HG02938 (cell line): ENCODE data around the gene MAGI1.

ENCODE experiments used
- ATAC-seq: cut with Tn5 transposase; IDR thresholded peaks from one replicate; pipeline ENCODE4 v1.9.1; 2021; ENCODE audit warnings: mild to moderate bottlenecking, moderate library complexity; ENCODE audit not compliant: unreplicated experiment

MAGI1 gene

DNA sequence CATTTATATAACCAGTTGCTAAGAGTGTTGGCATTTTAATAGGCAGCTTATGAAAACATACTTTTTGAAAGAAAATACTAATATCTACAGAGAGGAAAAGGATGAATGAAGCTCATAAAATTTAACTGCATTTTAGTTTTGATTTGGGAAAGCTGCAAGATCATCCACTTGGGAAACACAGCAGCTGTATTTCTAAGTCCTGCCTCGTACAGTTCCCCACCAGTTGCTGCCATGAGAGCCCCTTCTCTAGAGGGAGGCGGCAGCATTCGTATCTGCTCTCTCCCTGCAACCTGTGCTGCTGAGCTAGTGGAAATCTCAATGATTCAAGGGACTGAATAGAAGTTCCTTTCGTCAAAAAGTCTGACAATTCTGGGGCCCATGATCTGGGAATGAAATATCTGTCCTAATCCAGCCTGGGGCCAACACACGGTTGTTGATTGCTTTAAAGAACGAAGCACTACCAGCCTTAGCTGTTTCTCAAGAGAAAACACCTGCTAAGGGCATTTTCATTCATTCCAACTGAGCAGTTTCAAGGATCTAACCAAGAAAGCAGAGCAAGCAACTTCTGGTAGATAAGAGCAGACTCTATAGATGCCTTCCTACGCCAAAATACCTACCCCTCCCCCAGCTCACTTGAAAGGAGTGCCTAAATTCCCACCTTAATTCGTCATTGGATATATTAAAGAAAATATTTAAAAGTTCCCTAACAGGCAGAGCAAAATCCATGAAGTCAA lies 223.7 kb downstream of the MAGI1 start:
- no peak for ATAC-seq

DNA sequence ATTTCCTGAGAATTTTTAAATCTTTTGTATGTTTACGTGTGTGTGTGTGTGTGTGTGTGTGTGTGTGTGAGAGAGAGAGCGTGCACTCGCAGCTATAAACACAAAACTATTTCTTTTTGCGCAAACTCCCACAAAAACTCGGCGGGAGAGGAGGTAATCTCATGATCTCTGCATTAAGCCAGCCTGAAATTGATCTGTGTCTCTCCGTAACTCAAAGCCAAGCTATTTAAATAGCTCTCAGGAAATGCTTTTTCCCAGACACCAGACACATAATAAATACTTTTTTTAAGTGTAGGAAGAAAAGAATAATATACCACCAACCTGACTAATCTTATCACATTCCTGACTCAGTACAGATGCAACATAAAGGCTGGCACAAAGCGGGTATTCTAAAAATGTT lies 226.8 kb downstream of the MAGI1 start:
- ATAC-seq, result no peak

DNA sequence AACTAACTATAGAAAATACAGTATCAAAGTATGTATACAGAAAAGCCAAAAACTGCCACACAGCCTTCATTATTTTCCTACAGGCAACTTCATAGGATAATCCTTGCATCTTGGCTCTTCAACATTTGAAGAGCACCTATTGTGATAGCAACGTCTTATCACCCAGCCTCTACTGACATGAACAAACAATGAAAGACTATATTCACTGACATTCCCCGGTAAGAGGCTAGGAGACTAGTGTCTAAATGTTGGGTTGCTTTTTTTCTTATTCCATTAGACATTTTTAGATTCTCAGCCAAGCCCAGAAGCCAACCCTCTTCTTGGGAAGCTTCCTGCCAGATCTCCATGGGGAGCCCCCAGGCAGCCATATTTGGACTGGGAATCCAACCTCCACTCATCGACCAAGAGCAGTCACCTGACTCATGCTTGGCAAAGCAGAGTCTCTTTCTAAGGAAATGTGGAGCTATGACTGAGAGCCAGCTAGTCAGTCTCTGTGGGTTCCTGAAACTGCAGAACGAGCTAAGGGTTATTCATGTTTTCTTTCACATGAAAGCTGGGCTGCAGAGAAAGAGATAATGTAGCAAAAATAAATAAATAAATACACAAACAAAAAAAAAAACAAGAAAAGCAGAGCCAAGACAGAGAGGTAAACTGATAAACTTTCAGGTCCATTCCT lies 227.5 kb downstream of the MAGI1 start:
- no peak for ATAC-seq

DNA sequence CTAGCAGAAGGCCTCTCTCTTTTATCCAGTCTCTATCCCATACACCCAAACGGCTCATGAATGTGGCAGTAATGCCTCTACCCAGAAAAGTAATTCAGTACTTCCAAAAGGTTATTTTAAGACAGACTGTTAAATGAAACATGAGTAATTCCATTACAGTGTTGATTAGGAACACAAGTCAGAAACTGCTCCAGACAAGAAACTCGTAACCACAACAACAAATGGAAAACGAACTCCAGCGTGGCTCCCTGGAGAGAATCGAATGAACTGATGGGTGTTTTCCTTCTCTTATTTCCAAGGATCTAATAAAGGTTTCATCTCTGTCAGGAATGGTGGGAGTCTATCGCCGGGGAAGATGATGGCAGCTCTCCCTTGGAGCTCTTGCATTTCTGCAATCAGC lies 228.4 kb downstream of the MAGI1 start:
- ATAC-seq, result no peak

DNA sequence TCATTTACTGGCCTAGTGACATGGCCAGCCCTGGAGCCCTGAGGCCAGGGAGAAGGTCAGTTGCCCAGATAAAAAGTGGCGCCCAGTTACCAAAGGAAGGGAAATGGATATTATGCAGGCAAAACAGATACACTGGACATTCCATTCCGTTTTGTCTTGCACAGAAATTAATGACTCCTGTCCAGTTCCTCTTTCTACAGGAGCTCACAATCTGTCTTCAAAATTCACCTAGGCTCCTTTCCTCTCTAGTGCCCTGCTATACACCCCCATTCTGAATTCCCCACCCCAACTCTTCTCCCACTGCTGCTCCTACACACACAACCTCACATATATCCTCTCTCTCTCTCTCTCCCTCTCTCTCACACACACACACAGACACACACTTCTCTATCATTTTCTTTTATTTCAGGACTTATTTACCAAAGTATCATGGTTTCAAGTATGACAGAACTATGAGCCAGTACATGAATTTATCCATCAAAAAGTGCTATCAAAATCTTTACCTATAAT lies 229.0 kb downstream of the MAGI1 start:
- no peak for ATAC-seq

DNA sequence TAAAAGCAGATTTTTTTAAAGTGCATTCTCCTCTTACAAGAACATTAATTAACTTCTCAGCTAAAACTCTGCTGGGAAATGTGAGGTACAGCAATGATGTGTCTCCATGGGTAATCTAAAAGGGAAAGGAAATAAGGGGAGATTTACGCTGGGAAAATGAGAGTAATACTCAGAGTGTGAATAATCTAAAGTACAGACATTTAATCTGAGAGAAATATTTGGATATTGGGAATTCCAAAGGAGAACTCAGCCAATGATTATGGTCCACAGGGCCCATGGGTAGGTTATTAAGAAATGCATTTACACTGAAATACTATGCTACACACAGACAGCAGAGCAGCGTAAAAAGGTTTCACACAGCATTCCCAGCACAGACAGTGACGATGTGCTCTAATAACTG lies 229.9 kb downstream of the MAGI1 start:
- no peak for ATAC-seq

DNA sequence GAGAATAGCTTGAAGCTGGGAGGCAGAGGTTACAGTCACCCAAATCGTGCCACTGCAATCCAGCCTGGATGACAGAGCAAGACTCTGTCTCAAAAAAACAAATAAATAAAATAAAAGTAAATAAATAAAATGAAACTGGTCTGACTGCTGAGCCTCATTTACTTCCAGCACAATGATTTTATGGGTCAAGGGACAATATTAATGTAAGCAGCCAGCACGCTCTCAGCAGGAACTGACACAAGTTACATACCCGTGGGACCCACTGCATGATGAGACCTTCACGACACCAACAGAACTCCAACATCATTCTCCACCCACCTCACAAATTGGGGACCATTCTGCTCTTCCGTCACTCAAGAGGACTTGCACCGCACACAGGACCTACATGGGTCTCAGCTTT lies 230.3 kb downstream of the MAGI1 start:
- ATAC-seq, result no peak

DNA sequence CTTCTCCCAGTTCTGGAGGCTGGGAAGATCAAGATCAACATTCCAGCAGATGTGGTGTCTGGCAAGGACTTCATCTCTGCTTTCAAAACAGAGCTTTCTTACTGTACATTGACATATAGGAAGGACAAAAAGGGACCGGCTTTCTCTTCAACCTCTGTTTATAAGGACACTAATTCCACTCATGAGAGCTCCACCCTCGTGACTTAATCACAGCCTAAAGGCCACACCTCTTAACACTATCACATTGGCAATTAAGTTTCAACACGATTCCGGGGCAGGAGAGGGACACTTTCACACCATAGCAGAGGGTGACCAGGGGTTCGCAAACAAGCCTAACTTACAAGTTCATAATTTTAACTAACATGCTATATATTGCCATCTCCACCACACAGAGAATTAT lies 231.5 kb downstream of the MAGI1 start:
- ATAC-seq, result no peak

DNA sequence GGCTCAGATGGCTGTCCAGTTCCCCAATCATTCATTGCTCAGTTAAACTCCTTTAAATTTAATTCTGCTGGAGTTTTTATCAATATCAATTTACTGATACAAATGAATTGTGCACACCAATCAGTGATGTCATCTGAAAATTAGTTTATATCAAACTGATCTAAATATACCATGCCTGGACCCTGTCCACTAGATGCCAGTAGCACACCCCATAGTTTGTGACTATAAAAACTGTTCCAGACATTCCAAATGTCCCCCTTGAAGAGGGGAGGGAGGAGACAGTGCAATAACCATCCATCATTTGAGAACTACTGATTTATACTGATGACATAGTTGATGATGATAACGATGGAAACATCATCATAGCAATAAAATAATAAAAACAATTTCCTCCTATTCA lies 232.1 kb downstream of the MAGI1 start:
- ATAC-seq, result no peak

DNA sequence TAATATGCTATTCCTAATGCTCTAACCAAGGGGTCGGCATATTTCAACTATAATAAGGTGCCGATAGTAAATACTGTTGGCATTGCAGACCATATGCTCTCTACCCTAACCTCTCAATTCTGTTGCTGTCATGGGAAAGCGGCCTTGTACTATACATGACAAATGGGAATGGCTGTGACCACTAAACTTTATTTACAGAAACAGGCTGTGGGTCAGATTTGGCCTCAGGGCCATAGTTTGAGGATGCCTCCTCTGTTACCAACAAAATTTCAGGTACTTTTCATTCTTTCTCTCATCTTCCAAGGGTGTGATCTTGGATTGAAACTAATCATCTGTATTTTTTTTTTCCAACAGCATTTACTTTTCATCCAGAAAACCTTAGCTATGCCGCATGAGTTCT lies 242.0 kb downstream of the MAGI1 start:
- ATAC-seq, result no peak

DNA sequence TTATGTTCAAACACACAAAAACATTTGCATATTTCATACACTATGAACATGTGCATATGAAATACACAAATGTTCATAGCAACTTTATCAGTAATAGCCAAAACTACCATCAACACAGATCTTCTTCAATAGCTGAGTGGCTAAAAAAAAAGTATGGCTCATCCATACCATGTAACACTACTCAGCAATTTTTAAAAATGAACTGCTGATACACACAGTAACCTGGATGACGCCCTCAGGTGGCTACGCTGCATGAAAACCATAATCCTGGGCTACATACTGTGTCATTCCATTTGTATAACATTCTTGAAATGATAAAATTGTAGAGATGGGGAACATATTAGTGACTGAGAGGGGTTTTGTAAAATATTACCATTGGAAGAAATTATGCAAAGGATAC lies 243.6 kb downstream of the MAGI1 start:
- no peak for ATAC-seq

DNA sequence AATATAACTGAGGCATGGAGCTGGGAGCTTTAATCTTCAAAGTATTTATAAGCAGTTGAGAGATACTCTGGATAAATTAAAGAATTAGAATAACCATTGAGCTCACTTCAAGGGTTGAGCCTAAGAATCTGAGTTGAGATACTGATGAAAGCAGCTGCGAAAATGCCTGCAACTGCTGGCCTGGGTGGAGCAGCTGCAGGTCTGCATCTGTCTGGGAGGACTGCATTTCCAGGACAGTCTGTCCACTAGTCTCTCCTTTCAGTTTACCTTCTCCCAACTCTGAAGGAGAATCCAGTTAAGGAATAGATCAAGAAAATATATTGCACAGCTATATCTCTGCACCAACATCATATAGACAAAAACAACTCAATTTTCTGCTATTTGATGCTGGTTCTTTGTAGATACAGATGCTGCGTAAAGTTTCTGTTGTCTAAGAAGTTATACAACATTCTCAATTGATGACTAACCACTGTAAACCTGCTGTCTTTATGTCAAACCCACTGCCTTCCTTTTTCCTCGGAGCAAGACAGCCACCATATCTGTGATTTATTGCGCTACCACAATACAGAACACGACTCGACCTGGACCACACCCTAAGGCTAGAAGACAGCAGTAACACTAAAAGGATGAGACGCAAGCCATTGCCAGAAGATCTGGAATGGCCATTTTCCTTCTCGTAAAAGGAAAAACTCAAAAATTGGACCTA lies 245.1 kb downstream of the MAGI1 start:
- ATAC-seq, result no peak

DNA sequence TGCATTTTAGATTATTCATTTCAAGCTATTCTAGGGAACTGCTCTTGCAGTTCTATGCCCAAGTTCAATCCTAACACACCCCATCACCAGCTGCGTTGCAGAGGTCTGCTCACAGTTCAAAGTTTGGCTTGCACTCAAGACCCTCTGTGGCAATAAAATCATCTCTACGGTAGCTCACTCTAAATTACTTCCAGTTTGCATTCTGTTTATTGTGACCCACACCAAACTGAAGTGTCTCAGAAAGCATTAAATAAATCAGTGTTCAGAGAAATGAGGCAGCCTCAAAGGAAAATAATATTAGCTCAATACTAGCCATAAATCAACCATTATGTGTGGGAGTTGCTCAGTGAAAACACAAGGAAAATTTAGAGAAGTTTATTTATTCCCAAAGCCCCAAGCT lies 250.3 kb downstream of the MAGI1 start:
- no peak for ATAC-seq

DNA sequence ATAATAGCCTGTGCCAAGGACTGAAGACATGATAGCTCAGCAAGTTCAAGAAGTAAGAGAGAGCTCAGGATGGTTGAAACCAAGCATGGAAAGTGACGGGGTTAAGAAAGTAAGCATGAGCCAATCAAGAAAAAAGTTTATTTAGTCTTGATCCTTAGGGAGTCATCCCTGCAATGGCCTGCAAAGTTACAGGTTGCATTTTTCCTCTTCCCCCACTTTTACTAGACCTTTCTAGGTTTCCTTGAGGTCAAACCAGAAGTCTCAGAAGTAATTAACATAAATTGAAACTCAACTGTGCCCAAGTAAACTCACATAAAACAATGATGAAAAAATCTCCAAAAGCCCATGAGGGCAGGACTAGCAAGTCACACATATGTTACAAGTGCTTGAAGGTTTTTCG lies 250.9 kb downstream of the MAGI1 start:
- ATAC-seq, result no peak

DNA sequence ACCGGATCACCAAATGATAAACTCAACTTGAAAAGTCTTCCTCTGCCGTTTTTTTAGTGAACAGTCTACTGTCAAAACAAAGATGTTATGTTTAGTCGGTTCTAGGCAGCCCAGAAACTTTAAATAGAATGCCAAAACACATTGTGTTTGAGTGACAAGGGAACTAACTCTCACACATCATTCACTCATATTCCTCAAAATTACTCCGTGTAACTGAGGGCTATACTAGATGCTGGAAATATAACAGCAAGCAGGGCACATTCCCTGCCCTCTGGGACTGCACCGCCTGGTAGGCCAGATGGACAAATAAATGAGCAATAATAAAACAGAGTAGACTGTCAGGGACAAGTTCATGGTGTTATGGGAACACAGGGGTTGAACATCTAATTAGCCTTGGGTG lies 251.4 kb downstream of the MAGI1 start:
- no peak for ATAC-seq

DNA sequence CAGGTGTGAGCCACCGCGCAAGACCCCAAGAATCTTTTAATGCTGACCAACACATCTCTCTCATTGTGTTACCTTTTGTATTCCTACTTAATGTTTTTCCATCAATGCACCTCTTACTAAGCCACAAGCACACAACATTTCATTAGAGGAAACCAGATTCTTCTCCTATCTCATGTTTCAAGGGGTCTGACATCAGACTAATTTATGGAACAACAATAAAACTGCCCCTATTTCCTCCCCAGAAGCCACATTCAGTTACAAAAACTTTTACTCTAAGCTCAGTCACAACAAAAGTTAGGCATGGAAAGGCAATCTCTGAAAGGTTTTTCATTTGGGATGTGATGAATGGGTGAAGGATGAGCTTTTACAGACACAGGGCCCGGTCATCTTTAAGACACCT lies 251.8 kb downstream of the MAGI1 start:
- ATAC-seq, result no peak

DNA sequence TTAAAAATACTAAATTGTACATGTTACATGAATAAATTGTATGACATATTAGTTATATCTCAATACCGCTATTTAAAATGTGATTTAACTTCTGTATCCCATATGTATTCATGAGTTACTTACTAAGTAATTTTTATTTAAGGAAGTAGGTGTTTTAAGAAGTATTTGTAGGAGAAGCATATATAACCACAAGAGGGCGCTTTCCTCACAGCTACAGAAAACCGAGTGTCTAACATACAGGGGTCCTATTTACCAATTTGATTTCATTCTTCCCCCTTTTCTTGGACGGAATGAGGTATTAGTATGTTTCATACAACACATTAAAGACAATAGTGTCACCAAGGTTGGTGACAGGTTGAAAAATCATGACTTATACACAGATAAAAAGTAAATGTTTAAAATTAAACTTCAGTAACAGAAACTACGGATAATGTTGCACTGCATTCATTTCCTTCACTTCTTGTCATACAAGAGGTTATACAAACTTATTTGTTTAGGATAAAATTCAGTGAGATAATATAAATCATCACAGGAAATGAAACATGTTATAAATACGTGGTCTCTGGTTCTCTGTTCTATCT lies 253.6 kb downstream of the MAGI1 start:
- no peak for ATAC-seq

DNA sequence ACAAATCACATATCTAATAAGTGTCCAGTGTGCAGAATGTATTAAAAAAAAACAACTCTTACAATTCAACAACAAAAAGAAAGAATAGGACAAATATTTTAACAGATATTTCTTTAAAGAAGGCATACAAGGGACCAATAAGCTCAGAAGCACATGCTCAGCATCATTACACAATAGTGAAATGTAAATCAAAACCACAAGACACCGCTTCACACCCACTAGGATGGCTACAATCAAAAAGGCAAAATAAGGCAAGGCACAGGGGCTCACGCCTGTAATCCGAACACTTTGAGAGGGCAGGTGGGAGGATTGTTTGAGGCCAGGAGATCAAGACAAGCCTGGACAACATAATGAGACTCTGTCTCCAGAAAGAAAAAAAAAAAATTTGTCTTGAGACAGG lies 255.6 kb downstream of the MAGI1 start:
- no peak for ATAC-seq

DNA sequence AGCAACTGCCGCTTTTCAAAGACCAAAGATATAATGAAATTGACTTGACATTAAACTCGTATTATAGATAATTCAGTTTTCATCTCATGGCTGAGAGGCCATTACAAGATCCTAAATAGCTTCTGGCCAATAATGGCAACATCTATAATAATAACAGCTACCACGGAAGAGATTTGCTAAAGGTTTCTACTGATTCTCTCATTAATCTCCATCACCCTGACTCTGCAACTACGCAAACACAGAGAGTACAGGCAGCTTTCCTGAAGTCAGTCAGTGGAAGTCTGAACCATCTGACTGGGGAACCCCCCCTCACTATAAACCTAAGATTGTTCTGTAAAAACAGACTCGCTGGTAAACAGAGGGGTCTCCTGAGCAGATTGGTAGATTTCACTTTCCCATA lies 257.1 kb downstream of the MAGI1 start:
- ATAC-seq, result no peak

DNA sequence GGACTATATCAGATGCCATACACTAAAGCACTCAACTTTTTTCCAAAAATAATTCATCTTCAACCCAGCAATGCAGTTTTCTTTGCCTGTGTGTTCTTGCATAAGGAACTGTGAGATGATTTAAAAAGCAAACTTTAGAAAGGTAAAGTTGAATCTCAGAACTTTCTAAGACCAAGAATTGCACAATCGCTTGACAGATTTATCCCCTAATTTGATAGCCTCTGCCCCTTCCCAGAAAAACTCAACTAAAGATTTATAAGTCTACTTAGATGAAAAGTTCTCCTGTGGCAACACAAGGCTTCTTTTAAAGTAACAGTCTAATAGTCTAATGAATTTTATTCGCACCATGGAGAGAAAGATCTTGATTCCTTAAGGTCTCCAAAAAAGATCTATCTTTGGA lies 259.3 kb downstream of the MAGI1 start:
- no peak for ATAC-seq

DNA sequence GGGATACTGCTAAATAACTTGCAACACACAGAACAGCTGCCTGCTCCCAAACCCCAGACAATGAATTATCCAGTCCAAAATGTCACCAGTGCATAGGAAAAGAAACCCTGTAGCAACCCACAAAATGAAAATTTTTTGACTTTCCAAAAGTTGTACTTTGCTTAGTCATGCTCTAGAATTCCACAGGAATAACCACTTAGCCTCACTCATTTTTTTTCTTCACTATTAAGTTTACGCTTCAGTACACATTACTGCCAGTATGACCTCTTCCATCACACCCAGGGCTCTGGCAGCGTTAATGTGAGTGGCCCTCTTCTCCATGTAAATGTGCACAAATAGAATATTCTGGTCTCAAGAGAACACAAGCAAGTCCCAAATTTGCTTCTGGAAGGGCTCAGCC lies 259.8 kb downstream of the MAGI1 start:
- no peak for ATAC-seq

DNA sequence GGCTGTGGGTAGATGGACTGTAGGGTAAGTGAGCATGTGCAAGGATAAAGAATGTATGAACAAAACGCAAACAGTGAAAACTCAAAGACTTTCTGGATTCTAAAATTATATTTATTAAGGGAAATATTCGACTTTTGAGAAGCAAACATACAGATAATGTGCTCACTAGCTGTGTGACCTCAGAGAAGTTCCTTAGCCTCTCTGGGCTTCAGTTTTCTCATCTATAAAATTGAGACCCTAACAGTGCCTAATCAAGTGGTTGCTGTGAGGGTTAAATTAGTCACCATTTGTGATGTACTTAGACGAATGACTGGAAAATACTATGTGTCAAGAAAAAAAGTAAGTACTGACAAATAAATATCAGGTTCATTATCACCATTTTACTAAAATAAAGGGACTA lies 261.7 kb downstream of the MAGI1 start:
- no peak for ATAC-seq
